A673 (cell line): ENCODE measurements around the gene MVB12B. TPM values are rescaled to one million over a fixed set of nuclear protein-coding genes. Genes with fewer than 3 reads are reported as not detected.

Experiments
- BruUV-seq: library from RNA; stranded (reverse); fragments of 400-500 nt; replicated peaks from 2 replicates; lab custom pipeline; 2021; lab: Mats Ljungman, UMichigan
- CTCF ChIA-PET: fragments of 300-600 bp; sonication (Branson Sonifier 250); formaldehyde crosslinking; loops from one replicate; lab custom pipeline; 2022; ENCODE audit warnings: antibody characterized with exemption; lab: Charles Lee
- POLR2A ChIA-PET: fragments of 300-600 bp; sonication (Branson Sonifier 250); formaldehyde crosslinking; loops from one replicate; lab custom pipeline; 2022; ENCODE audit warnings: antibody characterized with exemption; ENCODE audit not compliant: low non-redundant PET; lab: Charles Lee
- DNase-seq: peaks from one replicate; pipeline ENCODE4 v3.0.0-alpha.2; 2015; ENCODE audit warnings: low spot score
- H3K27ac ChIP-seq: fragments of 200-600 bp; sonication (generic); 2 replicates; pipeline ENCODE4 v1.5.1; 2016; ENCODE audit warnings: mixed run types, low read depth, mild to moderate bottlenecking, mixed read lengths, antibody characterized with exemption, low read length; ENCODE audit not compliant: poor library complexity, severe bottlenecking
- H3K27me3 ChIP-seq: fragments of 200-600 bp; sonication (generic); replicated peaks from 2 replicates; pipeline ENCODE4 v1.6.1; 2017; ENCODE audit warnings: mixed run types, low read depth, mild to moderate bottlenecking, mixed read lengths, antibody characterized with exemption, low read length; ENCODE audit not compliant: insufficient read depth, poor library complexity
- H3K36me3 ChIP-seq: fragments of 200-600 bp; sonication (generic); 2 replicates; pipeline ENCODE4 v1.6.1; 2016; ENCODE audit warnings: mixed run types, mild to moderate bottlenecking, mixed read lengths, antibody characterized with exemption, low read length; ENCODE audit not compliant: insufficient read depth, poor library complexity, severe bottlenecking
- H3K4me1 ChIP-seq: fragments of 200-600 bp; sonication (generic); 2 replicates; pipeline ENCODE4 v1.6.1; 2017; ENCODE audit warnings: mixed run types, mild to moderate bottlenecking, mixed read lengths, antibody characterized with exemption, low read length; ENCODE audit not compliant: insufficient read depth, poor library complexity, severe bottlenecking
- H3K4me3 ChIP-seq: fragments of 200-600 bp; sonication (generic); 2 replicates; pipeline ENCODE4 v1.5.1; 2016; ENCODE audit warnings: low read depth, mixed run types, mild to moderate bottlenecking, mixed read lengths, low read length; ENCODE audit not compliant: poor library complexity, severe bottlenecking
- H3K9me3 ChIP-seq: fragments of 200-600 bp; sonication (generic); 2 replicates; pipeline ENCODE4 v1.6.1; 2016; ENCODE audit warnings: mixed run types, low read depth, mild to moderate bottlenecking, mixed read lengths, antibody characterized with exemption, low read length; ENCODE audit not compliant: poor library complexity, severe bottlenecking
- CTCF ChIP-seq: fragments of 300-800, 200-600 bp; sonication (generic); conservative IDR thresholded peaks from 2 replicates; pipeline ENCODE4 v1.5.1; 2017; ENCODE audit warnings: low read depth, mild to moderate bottlenecking, antibody characterized with exemption, low read length, moderate library complexity, mixed read lengths
- EZH2 ChIP-seq: fragments of 200-600 bp; sonication (generic); IDR thresholded peaks from 2 replicates; pipeline ENCODE4 v1.6.1; 2017; ENCODE audit warnings: borderline replicate concordance, low read depth, mild to moderate bottlenecking, mixed read lengths, antibody characterized with exemption, low read length; ENCODE audit not compliant: poor library complexity, severe bottlenecking
- intact Hi-C: fragments of 100-400 bp; cut with micrococcal nuclease; formaldehyde crosslinking; loops from one replicate; pipeline ENCODE4 v1.10.0; 2022; ENCODE audit not compliant: unreplicated experiment
- total RNA-seq: library from RNA; stranded (reverse); gene quantifications from 2 replicates; pipeline ENCODE4 v1.2.3, GENCODE V29; 2021

The MVB12B gene
- total RNA-seq, 1 experiment from 2014 or later, result 12.3 TPM

DNA sequence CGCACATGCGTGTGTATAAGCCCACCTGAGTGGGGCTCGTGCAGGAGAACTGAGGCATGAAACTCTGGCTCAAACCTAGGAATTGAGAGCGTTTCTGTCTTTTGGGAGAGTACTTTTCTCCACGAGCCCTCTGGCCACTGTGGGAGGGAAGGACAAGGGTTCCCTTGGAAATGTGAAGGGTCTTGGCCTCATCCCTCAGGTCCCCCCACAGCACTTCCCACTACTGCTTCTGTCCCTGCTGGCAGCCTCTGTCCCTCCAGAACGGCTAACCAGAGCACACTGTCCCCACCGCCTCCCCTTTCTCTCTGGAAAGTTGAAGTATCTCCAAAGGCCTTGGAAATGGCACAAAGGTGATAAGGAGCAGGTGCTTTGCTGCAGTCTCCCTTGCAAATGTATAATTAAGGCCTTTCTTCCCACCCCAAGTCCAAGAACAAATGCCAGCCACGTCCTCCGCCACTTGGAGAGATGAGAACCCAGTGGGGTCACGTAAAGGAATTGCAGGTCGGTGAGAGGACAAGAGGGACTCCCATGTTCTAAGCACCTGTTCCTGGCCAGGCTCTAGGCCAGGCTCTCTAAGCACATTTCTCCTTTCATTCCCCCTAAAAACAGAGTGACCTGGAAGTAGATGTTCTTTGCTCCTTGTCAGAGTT is 179.2 kb downstream of the MVB12B start:
- no peaks in the 10 kb centered on the region for H3K4me1 ChIP-seq

GRCh38 chr9:126506361-126507317 is 180.0 kb downstream of the MVB12B start:
- Histone ChIP-seq H3K9me3 (no peaks in the 10 kb centered on the region), H3K27ac (no peak overlapping the region), H3K36me3 (no peaks in the 10 kb centered on the region), H3K4me1 (no peaks in the 10 kb centered on the region), H3K4me3 (no peak overlapping the region), H3K27me3 (no peaks in the 10 kb centered on the region)
- intact Hi-C loops, result no loop called here
- BruUV-seq, result no TSS peak
- CTCF ChIA-PET, result no interaction called here
- TF ChIP-seq CTCF, result no peak
- no peak for TF ChIP-seq EZH2
- DNase-seq, result no peak
- POLR2A ChIA-PET, result interaction anchor here (0.6 kb wide), 3 partner anchors 35 to 1241 kb away, joined by 3 to 11 read pairs (median 4); no protein-coding TSS in a partner anchor

More for the DNA sequence above, 179.2 kb downstream of the MVB12B start:
- intact Hi-C loops, result no loop called here
- ChIA-PET CTCF (no interaction called here), POLR2A (interaction anchor here (0.6 kb wide), 1 partner anchor 34 kb away, joined by 4 read pairs; no protein-coding TSS in a partner anchor)
- Histone ChIP-seq H3K27me3 (no peaks in the 10 kb centered on the region), H3K27ac (no peak overlapping the region), H3K36me3 (no peaks in the 10 kb centered on the region), H3K4me3 (no peak overlapping the region), H3K9me3 (no peaks in the 10 kb centered on the region)
- no peak for DNase-seq
- no TSS peak for BruUV-seq
- TF ChIP-seq EZH2 (no peak), CTCF (no peak)

DNA sequence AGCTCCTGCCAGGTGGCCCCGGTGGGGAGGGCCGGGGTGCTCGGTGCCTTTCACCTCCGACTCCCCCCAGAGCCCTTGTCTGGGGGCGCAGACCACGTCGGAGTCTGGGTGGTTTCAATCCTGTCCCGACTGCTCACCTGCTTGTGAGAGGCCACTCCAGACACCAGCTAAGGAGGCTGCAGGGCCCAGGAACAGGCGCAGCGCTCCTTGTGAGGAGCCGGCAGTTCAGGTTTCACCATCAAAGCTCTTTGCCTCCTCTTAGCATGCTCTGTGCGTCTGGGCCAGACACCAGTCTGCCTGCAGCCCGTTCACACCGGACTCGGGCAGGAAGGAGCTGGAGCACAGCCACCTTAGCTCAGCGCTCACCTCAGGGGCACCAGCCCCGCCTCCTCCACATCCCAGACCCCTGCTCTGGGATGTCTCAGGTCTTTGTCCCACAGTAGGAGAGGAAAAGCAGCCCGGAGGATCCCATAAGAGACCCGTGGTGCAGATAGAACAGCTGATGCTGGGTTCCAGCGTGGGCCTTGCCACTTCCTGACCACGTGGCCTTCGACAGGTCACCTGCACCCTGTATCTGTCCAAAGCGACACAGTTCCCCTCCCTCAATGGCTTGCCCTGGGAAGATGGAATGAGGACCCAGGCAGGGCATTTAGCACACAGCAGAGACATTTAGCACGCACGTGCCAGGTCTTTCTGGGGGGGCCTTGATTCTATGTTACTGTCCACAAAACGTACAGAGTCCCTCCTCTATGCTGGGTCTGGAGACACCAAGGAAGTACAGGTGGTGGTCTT is 180.9 kb downstream of the MVB12B start:
- Histone ChIP-seq H3K36me3 (no peaks in the 10 kb centered on the region), H3K27me3 (peaks cover 3% of the 10 kb centered on the region), H3K4me3 (no peak overlapping the region), H3K9me3 (no peaks in the 10 kb centered on the region), H3K27ac (no peak overlapping the region), H3K4me1 (no peaks in the 10 kb centered on the region)
- BruUV-seq, result no TSS peak
- DNase-seq, result no peak
- POLR2A ChIA-PET, result interaction anchor here (0.6 kb wide), 3 partner anchors 183 to 1242 kb away, joined by 3 to 11 read pairs (median 3); no protein-coding TSS in a partner anchor
- CTCF ChIA-PET, result no interaction called here
- TF ChIP-seq CTCF (no peak), EZH2 (no peak)
- intact Hi-C loops, result no loop called here
